ENCODE data around the gene KEL. TPM values are rescaled to one million over a fixed set of nuclear protein-coding genes. Genes with fewer than 3 reads are reported as not detected.
A peak's percentile ranks its signal among the peaks of the same experiment; 100 is the strongest.

KEL gene
- total RNA-seq, 1 experiment from 2014 or later: 7.7 TPM

DNA sequence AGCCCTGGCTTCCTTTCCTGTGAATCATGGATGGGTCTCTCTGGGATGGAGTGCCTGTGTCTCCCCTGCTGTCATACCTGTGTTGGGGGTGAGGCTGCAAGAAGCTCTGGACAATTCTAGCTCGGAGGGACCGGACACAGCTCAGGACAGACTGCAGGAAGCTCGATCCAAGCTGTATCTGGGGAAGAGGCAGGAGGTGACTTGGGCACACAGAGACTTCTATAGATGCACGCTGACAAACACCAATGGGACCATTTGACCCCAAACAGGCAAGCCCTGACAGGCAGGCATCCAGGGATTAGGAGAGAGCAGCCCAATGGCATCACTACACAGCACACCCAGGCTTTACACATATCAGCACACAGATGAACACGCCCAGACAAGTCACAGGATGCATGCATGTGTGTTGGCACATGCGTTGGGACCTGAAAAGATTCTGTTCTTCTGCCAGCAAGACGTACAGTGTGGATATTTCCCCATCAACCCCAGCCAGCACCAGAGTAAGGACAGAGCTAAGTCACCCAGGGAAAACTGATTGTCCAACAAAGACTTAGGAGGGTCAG lies 18.4 kb downstream of the KEL start:
- H3K4me3 ChIP-seq (ENCODE audit: insufficient read depth, low read depth, low read length): no peak overlapping the region
- H3K27me3 ChIP-seq (ENCODE audit: control insufficient read depth, insufficient read depth, low read length): no peaks in the 10 kb centered on the region
- DNase-seq: no peak

GRCh38 chr7:142942746-142943145 lies 19.4 kb downstream of the KEL start:
- DNase-seq: no peak

More for the DNA sequence above, 18.4 kb downstream of the KEL start:
- no peaks in the 10 kb centered on the region for H3K36me3 ChIP-seq (replicated peaks; ENCODE audit: control insufficient read depth, insufficient read depth, low read length)

GRCh38 chr7:142941541-142941940 lies 20.6 kb downstream of the KEL start:
- Histone ChIP-seq H3K27me3 (ENCODE audit: control insufficient read depth, insufficient read depth, low read length) (no peaks in the 10 kb centered on the region), H3K4me3 (ENCODE audit: insufficient read depth, low read depth, low read length) (no peak overlapping the region), H3K36me3 (replicated peaks; ENCODE audit: control insufficient read depth, insufficient read depth, low read length) (no peaks in the 10 kb centered on the region)
- DNase-seq: no peak

More at GRCh38 chr7:142942746-142943145, 19.4 kb downstream of the KEL start:
- H3K36me3 ChIP-seq (replicated peaks; ENCODE audit: control insufficient read depth, insufficient read depth, low read length): no peaks in the 10 kb centered on the region
- no peaks in the 10 kb centered on the region for H3K27me3 ChIP-seq (ENCODE audit: control insufficient read depth, insufficient read depth, low read length)
- H3K4me3 ChIP-seq (ENCODE audit: insufficient read depth, low read depth, low read length): no peak overlapping the region

DNA sequence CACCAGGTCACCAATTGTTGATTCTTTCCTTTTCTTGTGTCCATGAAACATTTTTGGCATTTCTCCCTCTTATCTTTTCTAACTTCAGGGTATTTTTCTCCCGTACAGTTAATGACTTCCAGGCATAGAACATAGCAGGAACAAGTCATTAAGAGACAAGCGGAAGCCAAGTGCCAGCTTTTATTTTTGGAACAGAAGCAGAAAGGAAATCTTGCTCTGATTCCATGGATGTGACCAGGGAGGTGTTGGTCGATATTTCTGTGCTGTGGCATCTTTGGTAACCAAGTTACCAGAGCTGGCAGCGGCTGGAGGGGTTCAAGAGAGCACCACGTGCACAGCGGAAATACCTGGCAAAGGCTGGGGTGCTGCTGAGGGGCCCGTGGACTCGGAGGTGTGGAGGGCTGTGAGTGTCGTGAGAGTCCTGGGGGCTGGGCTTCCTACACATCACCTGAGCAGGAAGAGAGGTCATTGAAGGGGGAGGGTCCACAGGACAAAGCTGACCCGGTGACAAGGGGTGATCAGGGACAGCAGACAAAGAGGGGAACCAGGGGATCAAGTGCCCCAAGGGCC lies 21.1 kb downstream of the KEL start:
- Histone ChIP-seq H3K36me3 (replicated peaks; ENCODE audit: control insufficient read depth, insufficient read depth, low read length) (no peaks in the 10 kb centered on the region), H3K27me3 (ENCODE audit: control insufficient read depth, insufficient read depth, low read length) (no peaks in the 10 kb centered on the region), H3K4me3 (ENCODE audit: insufficient read depth, low read depth, low read length) (no peak overlapping the region)
- no peak for DNase-seq

GRCh38 chr7:142939226-142939910 lies 22.8 kb downstream of the KEL start, which contains the start of gene LLCFC1:
LLCFC1 (plus strand) TSS chr7:142939484; CDS start chr7:142939622, 138 bp downstream.
- Histone ChIP-seq H3K36me3 (replicated peaks; ENCODE audit: control insufficient read depth, insufficient read depth, low read length) (no peaks in the 10 kb centered on the region), H3K27me3 (ENCODE audit: control insufficient read depth, insufficient read depth, low read length) (no peaks in the 10 kb centered on the region), H3K4me3 (ENCODE audit: insufficient read depth, low read depth, low read length) (no peak within 1 kb of the TSS)
- DNase-seq: peak; percentile 93

GRCh38 chr7:142938611-142939010 lies 23.6 kb downstream of the KEL start:
- Histone ChIP-seq H3K4me3 (ENCODE audit: insufficient read depth, low read depth, low read length) (no peak overlapping the region), H3K36me3 (replicated peaks; ENCODE audit: control insufficient read depth, insufficient read depth, low read length) (no peaks in the 10 kb centered on the region), H3K27me3 (ENCODE audit: control insufficient read depth, insufficient read depth, low read length) (no peaks in the 10 kb centered on the region)
- no peak for DNase-seq

- no peaks in the 10 kb centered on the region for H3K36me3 ChIP-seq (replicated peaks; ENCODE audit: control insufficient read depth, insufficient read depth, low read length)
- H3K4me3 ChIP-seq (ENCODE audit: insufficient read depth, low read depth, low read length): no peak overlapping the region
- no peaks in the 10 kb centered on the region for H3K27me3 ChIP-seq (ENCODE audit: control insufficient read depth, insufficient read depth, low read length)
- DNase-seq: peak; percentile 36
Measured at GRCh38 chr7:142935941-142936565, 26.1 kb downstream of the KEL start.

DNA sequence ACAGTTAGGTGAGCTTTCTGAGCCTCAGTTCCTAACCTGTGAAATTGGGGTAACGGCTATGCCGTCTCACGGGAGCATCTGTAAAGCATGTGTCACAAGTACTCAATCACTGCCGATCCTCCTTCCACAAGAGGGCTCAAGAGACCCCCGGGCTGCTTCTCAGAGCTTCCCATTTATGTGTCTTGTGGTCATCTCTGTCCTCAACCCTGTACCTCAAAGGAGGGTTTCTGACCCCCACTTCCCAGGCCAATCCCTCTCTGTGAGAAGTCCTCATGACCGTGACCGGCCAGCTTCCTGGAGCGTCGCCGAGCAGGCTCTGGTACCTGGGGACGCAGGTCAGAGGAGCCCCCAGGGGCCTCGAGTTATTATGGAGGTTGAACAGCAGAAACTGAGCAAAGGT lies 28.1 kb downstream of the KEL start:
- no peak overlapping the region for H3K4me3 ChIP-seq (ENCODE audit: insufficient read depth, low read depth, low read length)
- no peaks in the 10 kb centered on the region for H3K27me3 ChIP-seq (ENCODE audit: control insufficient read depth, insufficient read depth, low read length)
- DNase-seq: no peak
- no peaks in the 10 kb centered on the region for H3K36me3 ChIP-seq (replicated peaks; ENCODE audit: control insufficient read depth, insufficient read depth, low read length)

DNA sequence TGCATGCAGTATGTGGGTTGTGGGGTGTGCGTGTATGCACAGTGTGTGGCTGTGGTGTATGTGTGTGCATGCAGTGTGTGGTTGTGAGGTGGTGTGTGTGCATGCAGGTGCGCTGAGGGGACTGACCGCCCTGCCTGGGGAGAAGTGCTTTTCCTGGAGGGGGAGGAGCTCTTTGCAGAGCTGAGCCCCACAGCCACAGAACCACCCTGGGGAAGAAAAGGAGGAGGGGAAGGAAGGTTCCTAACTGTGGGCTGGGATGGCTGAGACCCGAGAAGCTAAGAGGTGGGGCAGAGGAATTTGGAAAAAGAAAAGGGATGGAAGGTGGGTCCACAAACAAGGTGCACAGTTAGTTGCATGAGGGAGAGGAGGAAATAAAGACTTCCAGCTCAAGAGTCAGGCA lies 28.5 kb downstream of the KEL start, which contains the start of gene TRPV5:
TRPV5 (minus strand) TSS at position 123 of the 400 bp plus-strand sequence. CDS start 287 bp downstream, outside the sequence.
- no peak for DNase-seq
- Histone ChIP-seq H3K4me3 (ENCODE audit: insufficient read depth, low read depth, low read length) (no peak within 1 kb of the TSS), H3K36me3 (replicated peaks; ENCODE audit: control insufficient read depth, insufficient read depth, low read length) (no peaks in the 10 kb centered on the region), H3K27me3 (ENCODE audit: control insufficient read depth, insufficient read depth, low read length) (no peaks in the 10 kb centered on the region)

DNA sequence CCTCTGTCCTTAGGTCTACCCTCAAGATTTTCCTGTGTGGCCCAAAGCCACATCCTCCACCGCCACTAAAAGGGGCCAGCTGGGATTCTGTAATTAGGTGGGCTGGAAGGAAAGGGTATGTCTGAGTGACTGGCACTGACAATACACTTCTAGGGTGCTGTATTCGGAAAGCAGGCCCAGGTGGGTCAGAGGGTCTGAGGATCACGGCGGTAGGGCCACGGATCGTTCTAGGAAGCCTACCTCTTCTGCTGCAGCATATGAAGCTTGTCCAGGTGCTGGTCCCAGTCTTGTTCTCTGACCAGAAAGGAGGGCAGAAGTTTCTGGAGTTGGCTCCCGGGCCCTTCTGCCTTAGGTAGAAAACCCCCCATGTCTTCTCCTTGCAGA lies 29.1 kb downstream of the KEL start:
- H3K36me3 ChIP-seq (replicated peaks; ENCODE audit: control insufficient read depth, insufficient read depth, low read length): no peaks in the 10 kb centered on the region
- no peak for DNase-seq
- no peak overlapping the region for H3K4me3 ChIP-seq (ENCODE audit: insufficient read depth, low read depth, low read length)
- H3K27me3 ChIP-seq (ENCODE audit: control insufficient read depth, insufficient read depth, low read length): no peaks in the 10 kb centered on the region

DNA sequence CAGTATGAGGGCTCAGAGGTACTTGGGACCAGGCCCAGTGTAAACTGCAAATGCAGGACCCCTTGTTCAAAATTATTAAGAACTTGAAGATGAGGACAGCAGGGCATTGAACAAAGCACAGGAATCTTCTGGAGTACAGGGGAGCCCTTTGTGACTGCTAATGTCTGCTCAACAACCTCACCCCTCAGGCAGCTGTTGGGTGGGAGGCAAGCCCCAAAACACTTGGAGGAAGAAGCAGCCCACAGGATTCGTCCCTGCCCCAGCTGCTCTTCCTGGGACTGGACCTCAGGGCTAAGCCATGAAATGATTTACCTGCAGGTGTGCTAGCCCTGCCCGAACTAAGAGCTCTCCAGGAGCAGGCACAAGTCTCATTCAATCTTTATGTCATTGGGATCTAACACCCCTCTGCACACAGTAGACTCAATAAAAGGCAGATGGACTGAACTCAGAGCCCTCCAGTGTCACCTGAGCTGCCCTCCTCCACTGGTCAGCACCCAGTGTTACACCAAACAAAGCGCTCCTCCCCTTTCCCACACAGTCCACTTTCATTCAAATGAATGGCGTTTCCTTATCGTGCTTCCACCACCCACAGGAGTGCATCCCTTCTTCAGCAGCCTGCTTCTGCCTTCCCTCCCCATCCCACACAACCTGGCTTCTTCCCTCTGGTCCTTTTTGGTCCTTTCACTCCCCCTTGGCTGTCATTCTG lies 29.6 kb downstream of the KEL start:
- no peaks in the 10 kb centered on the region for H3K36me3 ChIP-seq (replicated peaks; ENCODE audit: control insufficient read depth, insufficient read depth, low read length)
- H3K4me3 ChIP-seq (ENCODE audit: insufficient read depth, low read depth, low read length): no peak overlapping the region
- no peaks in the 10 kb centered on the region for H3K27me3 ChIP-seq (ENCODE audit: control insufficient read depth, insufficient read depth, low read length)
- DNase-seq: peak; percentile 36

DNA sequence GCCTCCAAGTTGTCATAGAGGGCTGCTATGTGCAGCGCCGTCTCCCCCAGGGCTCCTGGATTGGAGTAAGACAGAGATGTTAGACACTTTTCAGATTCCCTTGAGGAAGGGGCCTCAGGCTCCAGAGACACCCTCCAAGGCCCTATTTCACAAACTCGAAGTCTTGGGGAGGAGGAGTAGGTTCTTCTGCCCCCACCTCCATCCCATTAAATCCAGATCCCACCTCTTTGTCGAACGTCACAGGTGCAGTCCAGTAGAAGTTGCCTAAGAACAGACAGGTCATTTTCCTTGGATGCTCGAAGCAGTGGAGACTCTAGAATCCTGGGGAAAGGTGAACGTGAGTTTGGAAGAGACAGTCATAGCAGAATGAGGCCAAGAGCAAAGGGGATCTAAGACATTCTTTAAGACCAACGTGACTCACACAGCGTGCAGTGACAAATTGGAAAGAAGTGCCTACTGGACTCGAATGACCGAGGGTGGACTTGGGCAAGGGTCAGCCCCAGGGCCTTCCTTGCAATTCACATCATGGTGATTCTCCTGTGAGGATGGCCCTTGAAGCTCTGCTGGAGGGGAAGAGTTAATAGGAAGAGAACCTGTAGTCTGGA lies 31.9 kb downstream of the KEL start:
- no peaks in the 10 kb centered on the region; the same call in 1 of the 2 replicates for H3K27me3 ChIP-seq (ENCODE audit: control insufficient read depth, insufficient read depth, low read length)
- H3K36me3 ChIP-seq (replicated peaks; ENCODE audit: control insufficient read depth, insufficient read depth, low read length): no peaks in the 10 kb centered on the region
- no peak for DNase-seq
- no peak overlapping the region for H3K4me3 ChIP-seq (ENCODE audit: insufficient read depth, low read depth, low read length)

- Histone ChIP-seq H3K36me3 (replicated peaks; ENCODE audit: control insufficient read depth, insufficient read depth, low read length) (no peaks in the 10 kb centered on the region), H3K4me3 (ENCODE audit: insufficient read depth, low read depth, low read length) (no peak overlapping the region), H3K27me3 (ENCODE audit: control insufficient read depth, insufficient read depth, low read length) (no peaks in the 10 kb centered on the region; the same call in 1 of the 2 replicates)
- no peak for DNase-seq
Measured at GRCh38 chr7:142927949-142928348, 34.2 kb downstream of the KEL start.

Data from H7 (cell line).